ENCODE measurements around the gene METAP2. TPM values are rescaled to one million over a fixed set of nuclear protein-coding genes. Genes with fewer than 3 reads are reported as not detected.
"Not testable (repeated sequence)": the region's sequence is repeated elsewhere in the genome, so short reads cannot be mapped to it uniquely, and the experiment has no call there.

The METAP2 gene
- total RNA-seq, 1 donor from 2014 or later, result 90.6 TPM

- Mint-ChIP-seq H3K27ac (no peak overlapping the region), H3K4me1 (ENCODE audit: low read depth) (peaks cover 20% of the 10 kb centered on the region), H3K27me3 (no peaks in the 10 kb centered on the region), H3K9me3 (ENCODE audit: low read depth) (no peaks in the 10 kb centered on the region), H3K4me3 (ENCODE audit: low read depth) (no peak overlapping the region), H3K36me3 (ENCODE audit: insufficient read depth) (peaks cover 29% of the 10 kb centered on the region)
- TF ChIP-seq, protein P1, sequence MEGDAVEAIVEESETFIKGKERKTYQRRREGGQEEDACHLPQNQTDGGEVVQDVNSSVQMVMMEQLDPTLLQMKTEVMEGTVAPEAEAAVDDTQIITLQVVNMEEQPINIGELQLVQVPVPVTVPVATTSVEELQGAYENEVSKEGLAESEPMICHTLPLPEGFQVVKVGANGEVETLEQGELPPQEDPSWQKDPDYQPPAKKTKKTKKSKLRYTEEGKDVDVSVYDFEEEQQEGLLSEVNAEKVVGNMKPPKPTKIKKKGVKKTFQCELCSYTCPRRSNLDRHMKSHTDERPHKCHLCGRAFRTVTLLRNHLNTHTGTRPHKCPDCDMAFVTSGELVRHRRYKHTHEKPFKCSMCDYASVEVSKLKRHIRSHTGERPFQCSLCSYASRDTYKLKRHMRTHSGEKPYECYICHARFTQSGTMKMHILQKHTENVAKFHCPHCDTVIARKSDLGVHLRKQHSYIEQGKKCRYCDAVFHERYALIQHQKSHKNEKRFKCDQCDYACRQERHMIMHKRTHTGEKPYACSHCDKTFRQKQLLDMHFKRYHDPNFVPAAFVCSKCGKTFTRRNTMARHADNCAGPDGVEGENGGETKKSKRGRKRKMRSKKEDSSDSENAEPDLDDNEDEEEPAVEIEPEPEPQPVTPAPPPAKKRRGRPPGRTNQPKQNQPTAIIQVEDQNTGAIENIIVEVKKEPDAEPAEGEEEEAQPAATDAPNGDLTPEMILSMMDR (IDR thresholded peaks at IDR 0.05; ENCODE audit: unreplicated experiment), result no peak
- DNase-seq (ENCODE audit: low spot score, unreplicated experiment), result no peak
Observed at GRCh38 chr12:95480230-95480629, 6.3 kb downstream of the METAP2 start.

- no peak overlapping the region for H3K27ac Mint-ChIP-seq
Observed at GRCh38 chr12:95481072-95481471, 7.1 kb downstream of the METAP2 start.

DNA sequence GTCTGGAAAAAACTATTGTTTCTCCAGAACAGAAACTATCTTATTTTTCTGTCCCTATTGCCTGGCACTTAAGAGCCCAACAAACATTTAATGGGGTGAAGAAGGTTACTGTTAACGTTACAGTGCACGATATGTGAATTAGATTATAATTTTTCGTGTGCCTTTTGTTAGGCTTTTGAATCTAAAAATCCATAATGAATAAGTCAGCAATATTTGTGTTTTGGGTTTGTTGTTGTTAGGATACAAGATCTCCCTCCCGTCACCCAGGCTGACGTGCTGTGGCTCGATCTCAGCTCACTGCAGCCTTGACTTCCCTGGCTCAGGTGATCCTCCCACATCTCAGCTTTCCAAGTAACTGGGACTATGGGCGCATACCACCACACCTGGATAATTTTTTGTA, 7.9 kb downstream of the METAP2 start:
- no peak overlapping the region for H3K4me3 Mint-ChIP-seq (ENCODE audit: low read depth)
- no peak for DNase-seq (ENCODE audit: low spot score, unreplicated experiment)
- H3K27me3 Mint-ChIP-seq, result no peaks in the 10 kb centered on the region
- no peaks in the 10 kb centered on the region for H3K9me3 Mint-ChIP-seq (ENCODE audit: low read depth)
- TF ChIP-seq, protein P1 (IDR thresholded peaks at IDR 0.05; ENCODE audit: unreplicated experiment), result no peak
- no peak overlapping the region for H3K27ac Mint-ChIP-seq
- H3K36me3 Mint-ChIP-seq (ENCODE audit: insufficient read depth), result peaks cover 29% of the 10 kb centered on the region
- peaks cover 13% of the 10 kb centered on the region for H3K4me1 Mint-ChIP-seq (ENCODE audit: low read depth)

More at GRCh38 chr12:95481072-95481471, 7.1 kb downstream of the METAP2 start:
- DNase-seq (ENCODE audit: low spot score, unreplicated experiment), result no peak
- Mint-ChIP-seq H3K9me3 (ENCODE audit: low read depth) (no peaks in the 10 kb centered on the region), H3K4me1 (ENCODE audit: low read depth) (peaks cover 13% of the 10 kb centered on the region), H3K27me3 (no peaks in the 10 kb centered on the region), H3K4me3 (ENCODE audit: low read depth) (no peak overlapping the region), H3K36me3 (ENCODE audit: insufficient read depth) (peaks cover 27% of the 10 kb centered on the region)
- TF ChIP-seq, protein P1 (IDR thresholded peaks at IDR 0.05; ENCODE audit: unreplicated experiment), result no peak

- H3K27me3 Mint-ChIP-seq; H3K9me3 Mint-ChIP-seq (ENCODE audit: low read depth); H3K4me3 Mint-ChIP-seq (ENCODE audit: low read depth); DNase-seq (ENCODE audit: low spot score, unreplicated experiment): not testable (repeated sequence)
- Mint-ChIP-seq H3K4me1 (ENCODE audit: low read depth) (peaks cover 13% of the 10 kb centered on the region), H3K36me3 (ENCODE audit: insufficient read depth) (peaks cover 31% of the 10 kb centered on the region), H3K27ac (peak overlapping the region; percentile 48)
Observed at GRCh38 chr12:95482564-95482963, 8.6 kb downstream of the METAP2 start.

DNA sequence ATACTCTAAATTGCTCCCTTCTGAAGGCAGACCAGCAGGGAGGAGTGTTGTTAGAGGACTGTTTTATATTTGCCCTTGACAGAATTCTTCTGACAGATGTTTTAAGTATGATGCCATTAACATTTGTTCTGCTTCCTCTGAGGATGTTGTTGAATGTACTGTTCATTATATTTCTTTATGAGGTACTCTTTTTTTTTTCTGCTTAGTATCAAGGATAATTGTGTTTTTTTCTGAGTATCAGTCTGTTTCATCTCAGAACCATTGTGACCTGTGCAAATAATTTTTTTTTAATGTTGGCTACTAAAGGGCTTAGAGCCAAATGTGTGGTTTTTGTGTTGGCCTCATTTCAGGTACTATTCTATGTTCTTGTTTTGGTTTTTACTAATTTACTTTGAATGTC, 10.6 kb downstream of the METAP2 start:
- Mint-ChIP-seq H3K36me3 (ENCODE audit: insufficient read depth) (peaks cover 22% of the 10 kb centered on the region), H3K27ac (no peak overlapping the region), H3K9me3 (ENCODE audit: low read depth) (no peaks in the 10 kb centered on the region), H3K4me1 (ENCODE audit: low read depth) (peaks cover 10% of the 10 kb centered on the region), H3K4me3 (ENCODE audit: low read depth) (no peak overlapping the region), H3K27me3 (no peaks in the 10 kb centered on the region)
- TF ChIP-seq, protein P1 (IDR thresholded peaks at IDR 0.05; ENCODE audit: unreplicated experiment), result no peak
- no peak for DNase-seq (ENCODE audit: low spot score, unreplicated experiment)

GRCh38 chr12:95487024-95487423, 13.1 kb downstream of the METAP2 start:
- Mint-ChIP-seq H3K4me1 (ENCODE audit: low read depth) (peaks cover 8% of the 10 kb centered on the region), H3K27me3 (no peaks in the 10 kb centered on the region), H3K4me3 (ENCODE audit: low read depth) (no peak overlapping the region), H3K27ac (no peak overlapping the region), H3K36me3 (ENCODE audit: insufficient read depth) (peaks cover 24% of the 10 kb centered on the region), H3K9me3 (ENCODE audit: low read depth) (no peaks in the 10 kb centered on the region)
- TF ChIP-seq, protein P1 (IDR thresholded peaks at IDR 0.05; ENCODE audit: unreplicated experiment), result no peak
- DNase-seq (ENCODE audit: low spot score, unreplicated experiment), result no peak

Data from progenitor cell of endocrine pancreas (in vitro differentiated cells).